HepG2 (cell line): ENCODE data around the gene KIF22. TPM values are rescaled to one million over a fixed set of nuclear protein-coding genes. Genes with fewer than 3 reads are reported as not detected.

ENCODE experiments used
- ADNP ChIP-seq: sonication (generic); formaldehyde crosslinking; IDR thresholded peaks from 2 replicates; pipeline ENCODE4 v1.4.0; 2020; ENCODE audit warnings: missing genetic modification reagents
- BCL6 ChIP-seq: IDR thresholded peaks from 2 replicates; pipeline ENCODE4 v1.6.1; 2016; ENCODE audit warnings: missing genetic modification reagents, missing compliant biosample characterization
- HOXA5 ChIP-seq: sonication (generic); formaldehyde crosslinking; IDR thresholded peaks from 2 replicates; pipeline ENCODE4 v1.4.0; 2020; ENCODE audit warnings: missing genetic modification reagents
- KAT2B ChIP-seq: fragments of 150-350 bp; IDR thresholded peaks from 2 replicates; pipeline ENCODE4 v1.6.1; 2014; ENCODE audit warnings: low read depth, low read length, borderline replicate concordance
- KLF12 ChIP-seq: sonication (generic); formaldehyde crosslinking; IDR thresholded peaks from 2 replicates; pipeline ENCODE4 v1.4.0; 2020; ENCODE audit warnings: missing genetic modification reagents, borderline replicate concordance
- MAZ ChIP-seq, 2 experiments: sonication (generic) in 1 of 2; formaldehyde crosslinking in 1 of 2; IDR thresholded peaks; 2 replicates each; pipeline versions ENCODE4 v1.5.0 to v1.6.1; 2012 to 2020; ENCODE audit warnings: low read depth in 2 of 2, mild to moderate bottlenecking in 2 of 2, borderline replicate concordance in 1 of 2, improper control_type of control experiment in 1 of 2, low read length in 1 of 2, missing genetic modification reagents in 1 of 2, moderate library complexity in 1 of 2
- NBN ChIP-seq: fragments of 450-650 bp; conservative IDR thresholded peaks from 2 replicates; pipeline ENCODE4 v1.6.1; 2017
- NRL ChIP-seq: sonication (generic); formaldehyde crosslinking; IDR thresholded peaks from 2 replicates; pipeline ENCODE4 v1.5.0; 2020; ENCODE audit warnings: missing genetic modification reagents, mild to moderate bottlenecking, moderate library complexity, borderline replicate concordance
- PRDM4 ChIP-seq: sonication (generic); formaldehyde crosslinking; IDR thresholded peaks from 2 replicates; pipeline ENCODE4 v1.9.0; 2021; ENCODE audit warnings: missing genetic modification reagents, borderline replicate concordance
- THAP11 ChIP-seq: IDR thresholded peaks from 2 replicates; pipeline ENCODE4 v1.6.1; 2016; ENCODE audit warnings: missing biosample characterization, missing genetic modification reagents
- ZFP1 ChIP-seq: IDR thresholded peaks from 2 replicates; pipeline ENCODE4 v1.6.1; 2016
- ZNF44 ChIP-seq: sonication (generic); formaldehyde crosslinking; IDR thresholded peaks from 2 replicates; pipeline ENCODE4 v1.5.1; 2020; ENCODE audit warnings: mild to moderate bottlenecking, missing genetic modification reagents
- ZNF543 ChIP-seq: sonication (generic); formaldehyde crosslinking; IDR thresholded peaks from 2 replicates; pipeline ENCODE4 v1.4.0; 2020; ENCODE audit warnings: mild to moderate bottlenecking, missing genetic modification reagents
- polyA plus RNA-seq, 8 experiments: library from polyadenylated mRNA; depleted of rRNA in 3 of 8; stranded (reverse) in 7 of 8; unstranded in 1 of 8; fragments of >200 nt; fragmentation: Illumina TruSeq in 4 of 8; extraction: Trizol in 4 of 8; gene quantifications; 2 replicates each; pipeline versions ENCODE4 v1.2.1 to v1.2.3, GENCODE V29; 2011 to 2016; ENCODE audit warnings: low read depth in 4 of 8, missing spikeins in 1 of 8, mixed read lengths in 1 of 8; ENCODE audit not compliant: insufficient read depth in 1 of 8
- total RNA-seq, 5 experiments: library from RNA; depleted of rRNA; stranded (reverse); fragments of >200 nt; fragmentation: Illumina TruSeq; extraction: Trizol; gene quantifications; 2 replicates each; pipeline ENCODE4 v1.2.3, GENCODE V29; 2016; ENCODE audit warnings: low read depth in 1 of 5
- TF ChIP-seq, protein P1 (sequence below): sonication (generic); formaldehyde crosslinking; IDR thresholded peaks from 2 replicates; pipeline ENCODE4 v1.4.0; 2020; ENCODE audit warnings: missing genetic modification reagents, borderline replicate concordance

The KIF22 gene
- total and polyA plus RNA-seq, 2 of the 13 experiments (the other 11 are each of a cell fraction or from before 2014, with no cell fraction given): 95.8 to 118 TPM

GRCh38 chr16:29815793-29816693 is 25.5 kb downstream of the KIF22 start, which contains the start of gene PAGR1 (continued):
- TF ChIP-seq, protein P1, sequence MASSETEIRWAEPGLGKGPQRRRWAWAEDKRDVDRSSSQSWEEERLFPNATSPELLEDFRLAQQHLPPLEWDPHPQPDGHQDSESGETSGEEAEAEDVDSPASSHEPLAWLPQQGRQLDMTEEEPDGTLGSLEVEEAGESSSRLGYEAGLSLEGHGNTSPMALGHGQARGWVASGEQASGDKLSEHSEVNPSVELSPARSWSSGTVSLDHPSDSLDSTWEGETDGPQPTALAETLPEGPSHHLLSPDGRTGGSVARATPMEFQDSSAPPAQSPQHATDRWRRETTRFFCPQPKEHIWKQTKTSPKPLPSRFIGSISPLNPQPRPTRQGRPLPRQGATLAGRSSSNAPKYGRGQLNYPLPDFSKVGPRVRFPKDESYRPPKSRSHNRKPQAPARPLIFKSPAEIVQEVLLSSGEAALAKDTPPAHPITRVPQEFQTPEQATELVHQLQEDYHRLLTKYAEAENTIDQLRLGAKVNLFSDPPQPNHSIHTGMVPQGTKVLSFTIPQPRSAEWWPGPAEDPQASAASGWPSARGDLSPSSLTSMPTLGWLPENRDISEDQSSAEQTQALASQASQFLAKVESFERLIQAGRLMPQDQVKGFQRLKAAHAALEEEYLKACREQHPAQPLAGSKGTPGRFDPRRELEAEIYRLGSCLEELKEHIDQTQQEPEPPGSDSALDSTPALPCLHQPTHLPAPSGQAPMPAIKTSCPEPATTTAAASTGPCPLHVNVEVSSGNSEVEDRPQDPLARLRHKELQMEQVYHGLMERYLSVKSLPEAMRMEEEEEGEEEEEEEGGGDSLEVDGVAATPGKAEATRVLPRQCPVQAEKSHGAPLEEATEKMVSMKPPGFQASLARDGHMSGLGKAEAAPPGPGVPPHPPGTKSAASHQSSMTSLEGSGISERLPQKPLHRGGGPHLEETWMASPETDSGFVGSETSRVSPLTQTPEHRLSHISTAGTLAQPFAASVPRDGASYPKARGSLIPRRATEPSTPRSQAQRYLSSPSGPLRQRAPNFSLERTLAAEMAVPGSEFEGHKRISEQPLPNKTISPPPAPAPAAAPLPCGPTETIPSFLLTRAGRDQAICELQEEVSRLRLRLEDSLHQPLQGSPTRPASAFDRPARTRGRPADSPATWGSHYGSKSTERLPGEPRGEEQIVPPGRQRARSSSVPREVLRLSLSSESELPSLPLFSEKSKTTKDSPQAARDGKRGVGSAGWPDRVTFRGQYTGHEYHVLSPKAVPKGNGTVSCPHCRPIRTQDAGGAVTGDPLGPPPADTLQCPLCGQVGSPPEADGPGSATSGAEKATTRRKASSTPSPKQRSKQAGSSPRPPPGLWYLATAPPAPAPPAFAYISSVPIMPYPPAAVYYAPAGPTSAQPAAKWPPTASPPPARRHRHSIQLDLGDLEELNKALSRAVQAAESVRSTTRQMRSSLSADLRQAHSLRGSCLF (CRISPR knock-in tag): no peak
- TF ChIP-seq ZNF543 (CRISPR knock-in tag) (peak; percentile 71; the same call in 1 of the 2 replicates), MAZ (IDR thresholded peaks at IDR 0.05; ENCODE audit: borderline replicate concordance, low read depth, low read length) (peak; percentile 67), MAZ (CRISPR knock-in tag; IDR thresholded peaks at IDR 0.05; ENCODE audit: low read depth) (peak; percentile 86), THAP11 (CRISPR knock-in tag) (peak; percentile 93), ADNP (CRISPR knock-in tag) (no peak), HOXA5 (CRISPR knock-in tag) (peak; percentile 87), PRDM4 (CRISPR knock-in tag) (peak; percentile 85; the same call in 1 of the 2 replicates), ZFP1 (peak; percentile 35), ZNF44 (CRISPR knock-in tag) (0 out of 2 replicates have a peak, but pooled peaks have one; percentile 40), KLF12 (CRISPR knock-in tag) (peak; percentile 85; the same call in 1 of the 2 replicates), BCL6 (CRISPR knock-in tag) (peak; percentile 3; the same call in 1 of the 2 replicates), NRL (CRISPR knock-in tag) (peak; percentile 95), KAT2B (no peak), NBN (no peak)
